ENCODE data around the gene PLA2G2F. TPM values are rescaled to one million over a fixed set of nuclear protein-coding genes. Genes with fewer than 3 reads are reported as not detected.

The PLA2G2F gene
- total and polyA plus RNA-seq, 2 donors (not counting 3 experiments of a cell fraction or from before 2014, with no cell fraction given): not detected

DNA sequence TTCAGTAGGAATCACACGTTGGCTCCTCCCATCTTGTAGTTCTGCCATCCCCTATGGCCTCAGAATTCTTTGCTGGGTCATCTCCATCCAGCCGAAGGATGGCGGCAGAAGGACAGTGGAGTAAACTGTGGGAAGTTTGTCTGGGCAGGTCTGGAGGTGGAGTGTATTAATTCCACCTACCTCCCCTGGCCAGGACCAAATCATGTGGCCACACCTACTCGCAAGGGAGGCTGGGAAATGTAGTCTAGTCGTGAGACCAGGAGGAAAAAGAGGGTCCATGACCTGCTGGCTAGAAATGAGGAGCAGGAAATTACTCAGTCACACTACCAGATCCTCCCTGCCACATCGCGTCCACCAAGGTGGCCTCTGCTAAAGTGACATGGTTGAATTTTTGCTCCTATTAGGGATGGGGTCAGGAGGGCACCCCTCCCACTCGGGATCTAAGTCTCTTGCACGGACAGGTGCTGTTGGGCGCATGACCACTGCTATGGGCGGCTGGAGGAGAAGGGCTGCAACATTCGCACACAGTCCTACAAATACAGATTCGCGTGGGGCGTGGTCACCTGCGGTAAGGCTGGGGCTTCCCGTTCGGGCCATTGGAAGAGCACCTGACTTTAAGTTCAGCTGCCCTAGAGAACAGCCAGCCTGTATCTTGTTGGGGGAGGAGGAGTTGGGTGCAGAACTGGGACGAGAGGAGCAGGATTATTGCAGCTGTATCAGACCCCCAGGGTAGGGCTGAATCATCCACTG lies 49.6 kb upstream of the PLA2G2F start:
- no peaks in the 10 kb centered on the region for H3K36me3 ChIP-seq (ENCODE audit: control insufficient read depth in 2 of 2, extremely low read depth in 1 of 2, insufficient read depth in 2 of 2, low read length in 2 of 2)
- no peak for TF ChIP-seq MYC (IDR thresholded peaks at IDR 0.05; ENCODE audit: low read depth, low read length)
- TF ChIP-seq GATA2 (IDR thresholded peaks at IDR 0.05; ENCODE audit: insufficient read depth, insufficient read length, low read depth, low read length): no peak
- no peak for TF ChIP-seq JUN (IDR thresholded peaks at IDR 0.05; ENCODE audit: borderline replicate concordance, insufficient read depth, insufficient read length, low read depth)
- no peak for TF ChIP-seq POLR2A (IDR thresholded peaks at IDR 0.05; ENCODE audit: low read depth, low read length)
- no peak for TF ChIP-seq POLR2AphosphoS5 (IDR thresholded peaks at IDR 0.05; ENCODE audit: insufficient read depth, low read depth, low read length)
- TF ChIP-seq, protein P1, sequence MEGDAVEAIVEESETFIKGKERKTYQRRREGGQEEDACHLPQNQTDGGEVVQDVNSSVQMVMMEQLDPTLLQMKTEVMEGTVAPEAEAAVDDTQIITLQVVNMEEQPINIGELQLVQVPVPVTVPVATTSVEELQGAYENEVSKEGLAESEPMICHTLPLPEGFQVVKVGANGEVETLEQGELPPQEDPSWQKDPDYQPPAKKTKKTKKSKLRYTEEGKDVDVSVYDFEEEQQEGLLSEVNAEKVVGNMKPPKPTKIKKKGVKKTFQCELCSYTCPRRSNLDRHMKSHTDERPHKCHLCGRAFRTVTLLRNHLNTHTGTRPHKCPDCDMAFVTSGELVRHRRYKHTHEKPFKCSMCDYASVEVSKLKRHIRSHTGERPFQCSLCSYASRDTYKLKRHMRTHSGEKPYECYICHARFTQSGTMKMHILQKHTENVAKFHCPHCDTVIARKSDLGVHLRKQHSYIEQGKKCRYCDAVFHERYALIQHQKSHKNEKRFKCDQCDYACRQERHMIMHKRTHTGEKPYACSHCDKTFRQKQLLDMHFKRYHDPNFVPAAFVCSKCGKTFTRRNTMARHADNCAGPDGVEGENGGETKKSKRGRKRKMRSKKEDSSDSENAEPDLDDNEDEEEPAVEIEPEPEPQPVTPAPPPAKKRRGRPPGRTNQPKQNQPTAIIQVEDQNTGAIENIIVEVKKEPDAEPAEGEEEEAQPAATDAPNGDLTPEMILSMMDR (IDR thresholded peaks at IDR 0.05; ENCODE audit: extremely low read depth in 1 of 2, insufficient read depth in 1 of 2, low read depth in 1 of 2, low read length in 2 of 2): no peak
- TF ChIP-seq, protein P2, sequence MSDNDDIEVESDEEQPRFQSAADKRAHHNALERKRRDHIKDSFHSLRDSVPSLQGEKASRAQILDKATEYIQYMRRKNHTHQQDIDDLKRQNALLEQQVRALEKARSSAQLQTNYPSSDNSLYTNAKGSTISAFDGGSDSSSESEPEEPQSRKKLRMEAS (IDR thresholded peaks at IDR 0.05; ENCODE audit: insufficient read depth, insufficient read length): no peak
- no peak for TF ChIP-seq EZH2 (IDR thresholded peaks at IDR 0.05; ENCODE audit: borderline replicate concordance, low read depth, low read length, severe bottlenecking)
- TF ChIP-seq FOS (IDR thresholded peaks at IDR 0.05; ENCODE audit: borderline replicate concordance, insufficient read depth, low read length): no peak
- POLR2A ChIA-PET: no interaction called here
- H3K27ac ChIP-seq (ENCODE audit: insufficient read depth, low read depth, low read length): no peak overlapping the region
- CTCF ChIA-PET: interaction anchor here (0.6 to 1.7 kb wide), 3 partner anchors 62 to 115 kb away, joined by 3 to 6 read pairs (median 4); no protein-coding TSS in a partner anchor
- no peaks in the 10 kb centered on the region for H3K9me1 ChIP-seq (replicated peaks; ENCODE audit: control insufficient read depth, extremely low read depth, insufficient read depth, low read length)
- H3K9me3 ChIP-seq (replicated peaks; ENCODE audit: control insufficient read depth, insufficient read depth, low read length): no peaks in the 10 kb centered on the region
- no peak overlapping the region for H3K4me3 ChIP-seq (replicated peaks in 1 of 3; ENCODE audit: insufficient read depth in 1 of 3, low read depth in 1 of 3, low read length in 3 of 3)
- no peak overlapping the region for H3K9ac ChIP-seq (replicated peaks; ENCODE audit: extremely low read depth, insufficient read depth, low read length)
- intact Hi-C loops (cut with micrococcal nuclease): no loop called here
- no peaks in the 10 kb centered on the region for H3K4me1 ChIP-seq (ENCODE audit: control insufficient read depth, extremely low read depth, insufficient read depth, low read length)
- peaks cover 2 to 8% of the 10 kb centered on the region in 2 experiments for H3K27me3 ChIP-seq (ENCODE audit: control insufficient read depth in 2 of 2, insufficient read depth in 2 of 2, low read length in 2 of 2)
- no peaks in the 10 kb centered on the region for H4K20me1 ChIP-seq (replicated peaks; ENCODE audit: control insufficient read depth, extremely low read depth, insufficient read depth, low read length)
- H2AFZ ChIP-seq (ENCODE audit: low read depth, low read length): no peak overlapping the region
- FAIRE-seq (no peak), DNase-seq (ENCODE audit: low read depth, low spot score) (no peak)
- no TSS peak for BruUV-seq (replicated peaks)
- dilution Hi-C loops (cut with MboI; ENCODE audit: extremely low pct_ligation_motif_present, low sequenced_read_pairs): no loop called here
- no peaks in the 10 kb centered on the region for H3K79me2 ChIP-seq (ENCODE audit: control insufficient read depth, insufficient read depth, low read length)
- no peak overlapping the region for H3K4me2 ChIP-seq (ENCODE audit: insufficient read depth, low read length)

All from endothelial cell of umbilical vein (primary cell).